Ishikawa (cell line): Measurements from ENCODE around the gene KCNN4.

Experiments
- CEBPB ChIP-seq: IDR thresholded peaks from 2 replicates; pipeline ENCODE4 v1.6.1; 2012
- CREB1 ChIP-seq: IDR thresholded peaks from 2 replicates; pipeline ENCODE4 v1.6.1; 2012; ENCODE audit warnings: low read depth
- EGR1 ChIP-seq: IDR thresholded peaks from 2 replicates; pipeline ENCODE4 v1.6.1; 2012
- EP300 ChIP-seq: IDR thresholded peaks from 2 replicates; pipeline ENCODE4 v1.6.1; 2012; ENCODE audit warnings: borderline replicate concordance
- FOXM1 ChIP-seq: IDR thresholded peaks from 2 replicates; pipeline ENCODE4 v1.6.1; 2012; ENCODE audit warnings: low read depth, borderline replicate concordance
- NFIC ChIP-seq: IDR thresholded peaks from 2 replicates; pipeline ENCODE4 v1.6.1; 2012
- RAD21 ChIP-seq: IDR thresholded peaks from 2 replicates; pipeline ENCODE4 v1.6.1; 2012; ENCODE audit warnings: low read depth
- TAF1 ChIP-seq: IDR thresholded peaks from 2 replicates; pipeline ENCODE4 v1.6.1; 2012; ENCODE audit warnings: low read depth, mild to moderate bottlenecking
- TCF12 ChIP-seq: IDR thresholded peaks from 2 replicates; pipeline ENCODE4 v1.6.1; 2012; ENCODE audit warnings: low read depth
- TEAD4 ChIP-seq: IDR thresholded peaks from 2 replicates; pipeline ENCODE4 v1.6.1; 2012
- YY1 ChIP-seq: IDR thresholded peaks from 2 replicates; pipeline ENCODE4 v1.6.1; 2012; ENCODE audit warnings: low read depth
- ZBTB7A ChIP-seq: IDR thresholded peaks from 2 replicates; pipeline ENCODE4 v1.6.1; 2012; ENCODE audit warnings: low read depth
- TF ChIP-seq, protein P1 (sequence below): IDR thresholded peaks from 2 replicates; pipeline ENCODE4 v1.6.1; 2012
- TF ChIP-seq, protein P2 (sequence below): IDR thresholded peaks from 2 replicates; pipeline ENCODE4 v1.6.1; 2012; ENCODE audit warnings: low read depth, mild to moderate bottlenecking
- TF ChIP-seq, protein P3 (sequence below): IDR thresholded peaks from 2 replicates; pipeline ENCODE4 v1.6.1; 2012

KCNN4 gene

DNA sequence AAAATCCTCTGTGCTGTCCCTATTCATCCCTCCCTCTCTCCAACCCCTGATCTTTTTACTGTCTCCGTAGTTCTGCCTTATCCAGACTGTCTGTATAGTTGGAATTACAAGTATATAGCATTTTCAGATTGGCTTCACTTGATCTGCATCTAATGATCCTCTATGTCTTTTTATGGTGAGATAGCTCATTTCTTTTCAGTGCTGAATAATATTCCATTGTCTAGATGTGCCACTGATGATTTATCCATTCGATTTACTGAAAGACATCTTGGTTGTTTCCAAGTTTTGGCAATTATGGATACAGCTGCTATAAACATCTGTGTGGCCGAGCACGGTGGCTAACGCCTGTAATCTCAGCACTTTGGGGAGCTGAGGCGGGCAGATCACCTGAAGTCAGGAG lies 45.8 kb downstream of the KCNN4 start:
- no peak for TF ChIP-seq FOXM1
- no peak for TF ChIP-seq CEBPB
- TF ChIP-seq, protein P1, sequence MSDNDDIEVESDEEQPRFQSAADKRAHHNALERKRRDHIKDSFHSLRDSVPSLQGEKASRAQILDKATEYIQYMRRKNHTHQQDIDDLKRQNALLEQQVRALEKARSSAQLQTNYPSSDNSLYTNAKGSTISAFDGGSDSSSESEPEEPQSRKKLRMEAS: no peak
- TF ChIP-seq NFIC: no peak
- no peak for TF ChIP-seq TAF1
- no peak for TF ChIP-seq YY1
- no peak for TF ChIP-seq EGR1
- TF ChIP-seq, protein P2, sequence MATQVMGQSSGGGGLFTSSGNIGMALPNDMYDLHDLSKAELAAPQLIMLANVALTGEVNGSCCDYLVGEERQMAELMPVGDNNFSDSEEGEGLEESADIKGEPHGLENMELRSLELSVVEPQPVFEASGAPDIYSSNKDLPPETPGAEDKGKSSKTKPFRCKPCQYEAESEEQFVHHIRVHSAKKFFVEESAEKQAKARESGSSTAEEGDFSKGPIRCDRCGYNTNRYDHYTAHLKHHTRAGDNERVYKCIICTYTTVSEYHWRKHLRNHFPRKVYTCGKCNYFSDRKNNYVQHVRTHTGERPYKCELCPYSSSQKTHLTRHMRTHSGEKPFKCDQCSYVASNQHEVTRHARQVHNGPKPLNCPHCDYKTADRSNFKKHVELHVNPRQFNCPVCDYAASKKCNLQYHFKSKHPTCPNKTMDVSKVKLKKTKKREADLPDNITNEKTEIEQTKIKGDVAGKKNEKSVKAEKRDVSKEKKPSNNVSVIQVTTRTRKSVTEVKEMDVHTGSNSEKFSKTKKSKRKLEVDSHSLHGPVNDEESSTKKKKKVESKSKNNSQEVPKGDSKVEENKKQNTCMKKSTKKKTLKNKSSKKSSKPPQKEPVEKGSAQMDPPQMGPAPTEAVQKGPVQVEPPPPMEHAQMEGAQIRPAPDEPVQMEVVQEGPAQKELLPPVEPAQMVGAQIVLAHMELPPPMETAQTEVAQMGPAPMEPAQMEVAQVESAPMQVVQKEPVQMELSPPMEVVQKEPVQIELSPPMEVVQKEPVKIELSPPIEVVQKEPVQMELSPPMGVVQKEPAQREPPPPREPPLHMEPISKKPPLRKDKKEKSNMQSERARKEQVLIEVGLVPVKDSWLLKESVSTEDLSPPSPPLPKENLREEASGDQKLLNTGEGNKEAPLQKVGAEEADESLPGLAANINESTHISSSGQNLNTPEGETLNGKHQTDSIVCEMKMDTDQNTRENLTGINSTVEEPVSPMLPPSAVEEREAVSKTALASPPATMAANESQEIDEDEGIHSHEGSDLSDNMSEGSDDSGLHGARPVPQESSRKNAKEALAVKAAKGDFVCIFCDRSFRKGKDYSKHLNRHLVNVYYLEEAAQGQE: no peak
- TF ChIP-seq TEAD4: no peak
- no peak for TF ChIP-seq RAD21
- no peak for TF ChIP-seq ZBTB7A
- TF ChIP-seq, protein P3, sequence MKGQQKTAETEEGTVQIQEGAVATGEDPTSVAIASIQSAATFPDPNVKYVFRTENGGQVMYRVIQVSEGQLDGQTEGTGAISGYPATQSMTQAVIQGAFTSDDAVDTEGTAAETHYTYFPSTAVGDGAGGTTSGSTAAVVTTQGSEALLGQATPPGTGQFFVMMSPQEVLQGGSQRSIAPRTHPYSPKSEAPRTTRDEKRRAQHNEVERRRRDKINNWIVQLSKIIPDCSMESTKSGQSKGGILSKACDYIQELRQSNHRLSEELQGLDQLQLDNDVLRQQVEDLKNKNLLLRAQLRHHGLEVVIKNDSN: no peak
- no peak for TF ChIP-seq EP300
- no peak for TF ChIP-seq TCF12
- no peak for TF ChIP-seq CREB1

DNA sequence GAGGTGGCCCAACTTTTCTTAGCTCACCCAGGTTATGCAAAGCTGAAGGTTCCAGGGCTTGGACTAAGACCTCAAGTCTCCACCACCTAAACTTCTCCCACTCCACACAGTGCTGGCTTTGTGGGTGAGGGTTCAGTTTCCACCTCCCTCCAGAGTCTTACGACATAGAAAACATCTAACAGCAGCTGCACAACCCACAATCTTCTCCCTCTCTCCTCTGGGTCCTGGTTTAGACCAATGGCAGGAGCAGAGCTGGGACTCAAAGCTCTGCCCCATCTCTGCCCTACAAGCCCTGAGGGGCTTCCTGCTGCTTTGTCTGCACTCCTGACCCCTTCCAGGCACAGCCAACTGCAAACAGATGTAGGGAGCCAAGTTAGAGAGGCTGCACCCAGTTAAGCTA lies 48.9 kb downstream of the KCNN4 start:
- no peak for TF ChIP-seq CREB1
- TF ChIP-seq FOXM1: no peak
- TF ChIP-seq RAD21: no peak
- TF ChIP-seq YY1: no peak
- TF ChIP-seq TEAD4: no peak
- TF ChIP-seq, protein P1: no peak

DNA sequence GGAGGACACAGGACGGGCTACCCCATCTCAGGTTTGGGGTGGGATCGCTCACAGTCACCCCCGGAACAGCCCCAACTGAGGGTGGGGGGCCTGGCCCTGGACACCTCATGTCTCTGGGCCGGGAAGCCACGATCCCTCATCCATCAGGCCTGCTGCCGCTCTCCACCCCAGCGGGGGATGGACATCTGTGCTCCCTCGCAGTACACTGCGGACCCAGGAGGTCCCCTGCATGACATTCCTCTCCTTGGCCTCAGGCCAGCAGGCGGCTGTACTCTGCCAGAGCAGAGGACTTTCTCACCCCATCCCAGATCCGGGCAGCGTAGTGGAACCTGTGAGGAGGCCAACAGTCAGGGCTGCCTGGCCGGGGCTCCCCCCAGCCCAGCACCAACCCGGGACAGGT lies 49.4 kb downstream of the KCNN4 start:
- TF ChIP-seq, protein P2: no peak
- TF ChIP-seq NFIC (0 out of 2 replicates have a peak, but pooled peaks have one; percentile 13), TEAD4 (no peak), TAF1 (no peak), CEBPB (no peak), CREB1 (no peak), YY1 (no peak)
- TF ChIP-seq, protein P1: no peak

DNA sequence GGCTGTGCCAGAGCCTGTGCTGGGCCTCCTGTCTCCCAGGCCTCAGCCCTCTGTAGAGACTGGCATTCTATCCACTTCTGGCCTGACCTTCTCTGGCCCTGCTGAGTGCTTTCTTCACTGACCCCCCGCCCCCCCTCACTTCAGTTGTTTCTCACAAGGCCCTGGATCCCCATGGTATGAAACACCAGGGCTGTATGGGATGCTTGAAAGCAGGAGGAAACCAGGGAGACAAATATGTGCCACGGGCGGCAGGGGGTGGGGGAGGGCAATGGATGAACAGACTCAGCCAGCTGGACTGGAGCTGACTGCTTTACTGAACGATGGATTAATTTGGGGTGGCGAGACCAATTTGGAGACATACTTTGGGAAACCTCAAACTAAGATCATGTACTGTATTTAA lies 50.9 kb downstream of the KCNN4 start:
- no peak for TF ChIP-seq EP300
- no peak for TF ChIP-seq TCF12
- TF ChIP-seq CREB1: no peak
- TF ChIP-seq RAD21: no peak
- no peak for TF ChIP-seq TAF1
- TF ChIP-seq, protein P3: no peak
- TF ChIP-seq YY1: no peak
- TF ChIP-seq EGR1: no peak
- TF ChIP-seq, protein P2: no peak
- no peak for TF ChIP-seq NFIC
- TF ChIP-seq, protein P1: no peak
- TF ChIP-seq CEBPB: no peak
- TF ChIP-seq TEAD4: no peak
- no peak for TF ChIP-seq FOXM1
- no peak for TF ChIP-seq ZBTB7A

DNA sequence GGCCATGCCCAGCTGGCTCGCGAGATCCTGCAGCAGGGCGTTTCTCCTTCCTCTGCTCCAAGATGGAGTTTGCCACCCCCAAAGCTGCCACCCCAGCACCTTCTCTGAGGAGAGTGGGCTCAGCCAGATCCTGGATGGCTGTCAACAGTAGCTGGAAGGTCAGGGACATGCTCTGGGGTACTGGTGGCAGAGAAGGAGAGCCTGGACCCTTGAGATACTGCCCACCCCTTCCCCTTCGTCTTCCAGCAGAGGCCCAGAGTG lies 53.2 kb downstream of the KCNN4 start:
- TF ChIP-seq CEBPB (no peak), TCF12 (no peak), NFIC (no peak), EGR1 (no peak), ZBTB7A (no peak), CREB1 (no peak), TAF1 (no peak), FOXM1 (no peak), RAD21 (no peak), EP300 (no peak), YY1 (no peak), TEAD4 (no peak)
- TF ChIP-seq, protein P2: no peak
- TF ChIP-seq, protein P3: no peak
- TF ChIP-seq, protein P1: no peak
